ENCODE data around the gene ADISSP. TPM values are rescaled to one million over a fixed set of nuclear protein-coding genes. Genes with fewer than 3 reads are reported as not detected.

The ADISSP gene
- total RNA-seq, 1 experiment from 2014 or later, result 44.1 TPM

- Histone ChIP-seq H3K9ac (ENCODE audit: low read length) (no peak overlapping the region), H3K9me3 (ENCODE audit: low read length) (no peaks in the 10 kb centered on the region), H3K9me2 (replicated peaks; ENCODE audit: insufficient read depth, low read length) (no peaks in the 10 kb centered on the region), H3K27me3 (ENCODE audit: low read length) (no peaks in the 10 kb centered on the region), H3K4me2 (ENCODE audit: low read depth, low read length, poor library complexity, severe bottlenecking) (no peak overlapping the region), H3K4me3 (ENCODE audit: low read length) (no peak overlapping the region), H3K79me2 (ENCODE audit: low read length) (no peaks in the 10 kb centered on the region), H4K20me1 (ENCODE audit: insufficient read depth, low read depth, low read length) (no peaks in the 10 kb centered on the region), H2AFZ (ENCODE audit: low read length) (no peak overlapping the region), H3K27ac (ENCODE audit: low read length) (no peak overlapping the region), H3K4me1 (ENCODE audit: low read length) (no peaks in the 10 kb centered on the region), H3K36me3 (ENCODE audit: insufficient read depth, low read length) (no peaks in the 10 kb centered on the region)
- no peak for DNase-seq
Measured at GRCh38 chr20:3720626-3721025, 46.9 kb downstream of the ADISSP start.

DNA sequence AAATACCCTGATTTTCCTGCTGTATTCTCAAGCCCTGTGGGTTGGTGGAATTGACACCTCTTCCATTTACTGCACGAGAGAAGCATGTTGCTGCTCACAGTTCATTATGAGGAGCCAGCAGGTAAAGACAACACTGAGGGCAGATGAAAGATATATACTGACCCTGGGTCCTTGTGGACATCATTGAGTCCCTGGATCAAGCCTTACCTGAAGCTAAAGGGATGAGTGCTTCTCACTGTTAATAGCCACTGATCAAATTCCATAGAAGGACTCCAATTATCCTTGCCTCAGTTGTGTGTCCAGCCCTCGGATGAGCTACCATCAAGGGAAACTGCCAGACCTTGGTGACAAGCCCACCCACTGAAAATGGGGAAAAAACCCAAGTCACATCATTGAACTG, 47.5 kb downstream of the ADISSP start:
- Histone ChIP-seq H3K9me2 (replicated peaks; ENCODE audit: insufficient read depth, low read length) (no peaks in the 10 kb centered on the region), H4K20me1 (ENCODE audit: insufficient read depth, low read depth, low read length) (no peaks in the 10 kb centered on the region), H3K36me3 (ENCODE audit: insufficient read depth, low read length) (no peaks in the 10 kb centered on the region), H3K4me3 (ENCODE audit: low read length) (no peak overlapping the region), H2AFZ (ENCODE audit: low read length) (no peak overlapping the region), H3K79me2 (ENCODE audit: low read length) (no peaks in the 10 kb centered on the region), H3K9ac (ENCODE audit: low read length) (no peak overlapping the region), H3K27ac (ENCODE audit: low read length) (no peak overlapping the region), H3K9me3 (ENCODE audit: low read length) (no peaks in the 10 kb centered on the region), H3K27me3 (ENCODE audit: low read length) (no peaks in the 10 kb centered on the region), H3K4me1 (ENCODE audit: low read length) (no peaks in the 10 kb centered on the region), H3K4me2 (ENCODE audit: low read depth, low read length, poor library complexity, severe bottlenecking) (no peak overlapping the region)
- no peak for DNase-seq

DNA sequence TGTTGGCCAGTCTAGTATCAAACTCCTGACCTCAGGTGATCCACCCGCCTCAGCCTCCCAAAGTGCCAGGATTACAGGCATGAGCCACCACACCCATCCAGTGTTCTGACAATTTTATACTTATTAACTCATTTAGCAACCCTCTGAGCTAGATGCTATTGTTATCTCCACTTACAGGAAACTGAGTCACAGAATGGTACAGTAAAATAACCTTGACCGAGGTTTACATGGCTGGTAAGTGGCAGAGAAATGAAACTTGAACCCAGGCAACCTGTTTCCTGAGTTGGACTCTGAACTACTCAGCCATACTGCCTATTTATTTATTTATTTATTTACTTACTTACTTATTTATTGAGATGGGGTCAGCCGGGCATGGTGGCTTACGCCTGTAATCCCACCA, 48.5 kb downstream of the ADISSP start:
- no peaks in the 10 kb centered on the region for H3K27me3 ChIP-seq (ENCODE audit: low read length)
- no peak overlapping the region for H3K27ac ChIP-seq (ENCODE audit: low read length)
- H3K4me2 ChIP-seq (ENCODE audit: low read depth, low read length, poor library complexity, severe bottlenecking), result no peak overlapping the region
- no peaks in the 10 kb centered on the region for H3K9me3 ChIP-seq (ENCODE audit: low read length)
- no peaks in the 10 kb centered on the region for H3K9me2 ChIP-seq (replicated peaks; ENCODE audit: insufficient read depth, low read length)
- H3K79me2 ChIP-seq (ENCODE audit: low read length), result no peaks in the 10 kb centered on the region
- H2AFZ ChIP-seq (ENCODE audit: low read length), result no peak overlapping the region
- no peak overlapping the region for H3K4me3 ChIP-seq (ENCODE audit: low read length)
- DNase-seq, result no peak
- H3K9ac ChIP-seq (ENCODE audit: low read length), result no peak overlapping the region
- H3K4me1 ChIP-seq (ENCODE audit: low read length), result no peaks in the 10 kb centered on the region
- no peaks in the 10 kb centered on the region for H3K36me3 ChIP-seq (ENCODE audit: insufficient read depth, low read length)
- H4K20me1 ChIP-seq (ENCODE audit: insufficient read depth, low read depth, low read length), result no peaks in the 10 kb centered on the region

- Histone ChIP-seq H4K20me1 (ENCODE audit: insufficient read depth, low read depth, low read length) (no peaks in the 10 kb centered on the region), H3K4me3 (ENCODE audit: low read length) (no peak overlapping the region), H3K4me2 (ENCODE audit: low read depth, low read length, poor library complexity, severe bottlenecking) (no peak overlapping the region), H3K27me3 (ENCODE audit: low read length) (no peaks in the 10 kb centered on the region), H3K36me3 (ENCODE audit: insufficient read depth, low read length) (no peaks in the 10 kb centered on the region), H2AFZ (ENCODE audit: low read length) (no peak overlapping the region), H3K4me1 (ENCODE audit: low read length) (no peaks in the 10 kb centered on the region), H3K9me3 (ENCODE audit: low read length) (no peaks in the 10 kb centered on the region), H3K79me2 (ENCODE audit: low read length) (no peaks in the 10 kb centered on the region), H3K9ac (ENCODE audit: low read length) (no peak overlapping the region), H3K27ac (ENCODE audit: low read length) (no peak overlapping the region), H3K9me2 (replicated peaks; ENCODE audit: insufficient read depth, low read length) (no peaks in the 10 kb centered on the region)
- DNase-seq, result peak; percentile 86
Measured at GRCh38 chr20:3716195-3716834, 51.2 kb downstream of the ADISSP start.

DNA sequence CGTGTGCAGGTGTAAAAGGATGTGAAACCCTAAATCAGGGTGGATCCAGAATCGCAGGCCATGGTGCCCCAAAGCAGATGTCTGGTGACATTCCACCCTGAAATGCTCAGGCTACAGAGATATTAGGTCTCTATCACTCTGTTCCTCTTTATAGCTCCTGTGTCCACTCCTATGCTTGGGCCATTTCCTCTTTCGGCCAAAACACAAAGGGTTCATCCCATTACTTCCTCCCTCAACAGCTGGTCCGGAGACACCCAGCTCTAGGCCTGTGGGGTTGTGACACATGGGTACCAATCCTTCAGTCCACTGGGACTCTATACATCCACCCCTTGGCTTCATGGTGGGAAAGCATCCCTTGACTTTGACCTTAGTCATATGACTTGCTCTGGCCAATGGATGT, 53.5 kb downstream of the ADISSP start:
- no peaks in the 10 kb centered on the region for H3K4me1 ChIP-seq (ENCODE audit: low read length)
- no peaks in the 10 kb centered on the region for H3K27me3 ChIP-seq (ENCODE audit: low read length)
- no peaks in the 10 kb centered on the region for H3K9me3 ChIP-seq (ENCODE audit: low read length)
- H3K36me3 ChIP-seq (ENCODE audit: insufficient read depth, low read length), result no peaks in the 10 kb centered on the region
- H3K9ac ChIP-seq (ENCODE audit: low read length), result no peak overlapping the region
- H4K20me1 ChIP-seq (ENCODE audit: insufficient read depth, low read depth, low read length), result no peaks in the 10 kb centered on the region
- no peak overlapping the region for H3K4me3 ChIP-seq (ENCODE audit: low read length)
- H3K79me2 ChIP-seq (ENCODE audit: low read length), result no peaks in the 10 kb centered on the region
- no peaks in the 10 kb centered on the region for H3K9me2 ChIP-seq (replicated peaks; ENCODE audit: insufficient read depth, low read length)
- H2AFZ ChIP-seq (ENCODE audit: low read length), result no peak overlapping the region
- H3K4me2 ChIP-seq (ENCODE audit: low read depth, low read length, poor library complexity, severe bottlenecking), result no peak overlapping the region
- no peak overlapping the region for H3K27ac ChIP-seq (ENCODE audit: low read length)
- no peak for DNase-seq

- DNase-seq, result no peak
- Histone ChIP-seq H3K4me2 (ENCODE audit: low read depth, low read length, poor library complexity, severe bottlenecking) (no peak within 1 kb of the TSS), H3K79me2 (ENCODE audit: low read length) (no peaks in the 10 kb centered on the region), H3K27ac (ENCODE audit: low read length) (no peak within 1 kb of the TSS), H3K9me2 (replicated peaks; ENCODE audit: insufficient read depth, low read length) (no peaks in the 10 kb centered on the region), H3K27me3 (ENCODE audit: low read length) (no peaks in the 10 kb centered on the region), H3K4me3 (ENCODE audit: low read length) (no peak within 1 kb of the TSS), H3K9ac (ENCODE audit: low read length) (no peak within 1 kb of the TSS), H4K20me1 (ENCODE audit: insufficient read depth, low read depth, low read length) (no peaks in the 10 kb centered on the region), H3K4me1 (ENCODE audit: low read length) (no peaks in the 10 kb centered on the region), H2AFZ (ENCODE audit: low read length) (no peak within 1 kb of the TSS), H3K9me3 (ENCODE audit: low read length) (no peaks in the 10 kb centered on the region), H3K36me3 (ENCODE audit: insufficient read depth, low read length) (no peaks in the 10 kb centered on the region)
Measured at GRCh38 chr20:3712279-3712873, 55.2 kb downstream of the ADISSP start, which contains the start of gene SIGLEC1. TSS of gene SIGLEC1 (minus strand) at chr20:3712600. CDS start at chr20:3707128, 5,472 bp downstream.

- Histone ChIP-seq H3K4me1 (ENCODE audit: low read length) (no peaks in the 10 kb centered on the region), H3K27me3 (ENCODE audit: low read length) (no peaks in the 10 kb centered on the region), H3K4me2 (ENCODE audit: low read depth, low read length, poor library complexity, severe bottlenecking) (no peak overlapping the region), H4K20me1 (ENCODE audit: insufficient read depth, low read depth, low read length) (no peaks in the 10 kb centered on the region), H3K79me2 (ENCODE audit: low read length) (no peaks in the 10 kb centered on the region), H3K4me3 (ENCODE audit: low read length) (no peak overlapping the region), H2AFZ (ENCODE audit: low read length) (no peak overlapping the region), H3K9me2 (replicated peaks; ENCODE audit: insufficient read depth, low read length) (no peaks in the 10 kb centered on the region), H3K9ac (ENCODE audit: low read length) (no peak overlapping the region), H3K36me3 (ENCODE audit: insufficient read depth, low read length) (no peaks in the 10 kb centered on the region), H3K9me3 (ENCODE audit: low read length) (no peaks in the 10 kb centered on the region), H3K27ac (ENCODE audit: low read length) (no peak overlapping the region)
- no peak for DNase-seq
Measured at GRCh38 chr20:3711484-3711941, 56.0 kb downstream of the ADISSP start.

- H3K79me2 ChIP-seq (ENCODE audit: low read length), result no peaks in the 10 kb centered on the region
- no peaks in the 10 kb centered on the region for H4K20me1 ChIP-seq (ENCODE audit: insufficient read depth, low read depth, low read length)
- H3K4me2 ChIP-seq (ENCODE audit: low read depth, low read length, poor library complexity, severe bottlenecking), result no peak overlapping the region
- H3K27me3 ChIP-seq (ENCODE audit: low read length), result no peaks in the 10 kb centered on the region
- peak; percentile 88 for DNase-seq
- no peaks in the 10 kb centered on the region for H3K4me1 ChIP-seq (ENCODE audit: low read length)
- H3K9me2 ChIP-seq (replicated peaks; ENCODE audit: insufficient read depth, low read length), result no peaks in the 10 kb centered on the region
- no peak overlapping the region for H3K27ac ChIP-seq (ENCODE audit: low read length)
- H3K9ac ChIP-seq (ENCODE audit: low read length), result no peak overlapping the region
- no peak overlapping the region for H3K4me3 ChIP-seq (ENCODE audit: low read length)
- H3K36me3 ChIP-seq (ENCODE audit: insufficient read depth, low read length), result no peaks in the 10 kb centered on the region
- no peak overlapping the region for H2AFZ ChIP-seq (ENCODE audit: low read length)
- H3K9me3 ChIP-seq (ENCODE audit: low read length), result no peaks in the 10 kb centered on the region
Measured at GRCh38 chr20:3710703-3711483, 56.7 kb downstream of the ADISSP start.

All from Karpas-422 (cell line).